Hematopoietic multipotent progenitor cell treated with erythropoietin and hydrocortisone succinate and interleukin-3 and kit ligand, for 8 days (in vitro differentiated cells): ENCODE measurements around the gene RABEP2.
"Not testable (repeated sequence)": the region's sequence is repeated elsewhere in the genome, so short reads cannot be mapped to it uniquely, and the experiment has no call there.

Experiments
- DNase-seq: peaks from one replicate; pipeline ENCODE4 v3.0.0-alpha.2; 2015

The RABEP2 gene

GRCh38 chr16:28878083-28878926 lies 46.7 kb downstream of the RABEP2 start, which contains the start of gene ATP2A1:
ATP2A1 (plus strand) TSS chr16:28878488; CDS start chr16:28878672, 184 bp downstream.
- DNase-seq: no peak

GRCh38 chr16:28877655-28878000 lies 47.4 kb downstream of the RABEP2 start:
- DNase-seq: no peak

- DNase-seq: no peak
Measured at GRCh38 chr16:28876973-28877654, 47.9 kb downstream of the RABEP2 start.

GRCh38 chr16:28876019-28876659 lies 48.9 kb downstream of the RABEP2 start:
- DNase-seq: no peak

- DNase-seq: no peak
Measured at GRCh38 chr16:28875134-28876018, 49.7 kb downstream of the RABEP2 start.

GRCh38 chr16:28874406-28874805 lies 50.6 kb downstream of the RABEP2 start:
- no peak for DNase-seq

GRCh38 chr16:28873543-28874201 lies 51.4 kb downstream of the RABEP2 start:
- DNase-seq: peak; percentile 55

GRCh38 chr16:28872952-28873351 lies 52.1 kb downstream of the RABEP2 start:
- no peak for DNase-seq

- no peak for DNase-seq
Measured at GRCh38 chr16:28869201-28869600, 55.8 kb downstream of the RABEP2 start.

- not testable (repeated sequence) for DNase-seq
Measured at GRCh38 chr16:28867646-28868045, 57.4 kb downstream of the RABEP2 start.

GRCh38 chr16:28867241-28867640 lies 57.8 kb downstream of the RABEP2 start:
- no peak for DNase-seq

- DNase-seq: no peak
Measured at GRCh38 chr16:28866454-28866804, 58.6 kb downstream of the RABEP2 start.

- no peak for DNase-seq
Measured at GRCh38 chr16:28865722-28866453, 59.1 kb downstream of the RABEP2 start.

GRCh38 chr16:28865001-28865688 lies 59.9 kb downstream of the RABEP2 start:
- DNase-seq: no peak

- peak; percentile 27 for DNase-seq
Measured at GRCh38 chr16:28863929-28864793, 60.9 kb downstream of the RABEP2 start.

GRCh38 chr16:28859326-28859725 lies 65.7 kb downstream of the RABEP2 start:
- DNase-seq: no peak

- DNase-seq: no peak
Measured at GRCh38 chr16:28858421-28858820, 66.6 kb downstream of the RABEP2 start.
